ENCODE results near the gene S1PR3. TPM values are rescaled to one million over a fixed set of nuclear protein-coding genes. Genes with fewer than 3 reads are reported as not detected.

S1PR3 gene
- total RNA-seq, 1 donor from 2014 or later: 2.9 TPM

- Mint-ChIP-seq H3K9me3 (ENCODE audit: unreplicated experiment) (peaks cover under 1% of the 10 kb centered on the region), H3K4me1 (ENCODE audit: low read depth, unreplicated experiment) (no peaks in the 10 kb centered on the region), H3K4me3 (ENCODE audit: unreplicated experiment) (no peak overlapping the region), H3K36me3 (ENCODE audit: unreplicated experiment) (peaks cover 9% of the 10 kb centered on the region), H3K27ac (ENCODE audit: unreplicated experiment) (no peak overlapping the region), H3K27me3 (ENCODE audit: unreplicated experiment) (no peaks in the 10 kb centered on the region)
- TF ChIP-seq CTCF (IDR thresholded peaks at IDR 0.05; ENCODE audit: partially characterized antibody, unreplicated experiment): no peak
- no peak for DNase-seq
Measured at GRCh38 chr9:88975966-88976889, 15.0 kb upstream of the S1PR3 start.

GRCh38 chr9:88976890-88977257, 14.4 kb upstream of the S1PR3 start:
- no peaks in the 10 kb centered on the region for H3K4me1 Mint-ChIP-seq (ENCODE audit: low read depth, unreplicated experiment)
- H3K4me3 Mint-ChIP-seq (ENCODE audit: unreplicated experiment): no peak overlapping the region
- H3K27ac Mint-ChIP-seq (ENCODE audit: unreplicated experiment): no peak overlapping the region
- H3K36me3 Mint-ChIP-seq (ENCODE audit: unreplicated experiment): peaks cover 10% of the 10 kb centered on the region
- no peak for TF ChIP-seq CTCF (IDR thresholded peaks at IDR 0.05; ENCODE audit: partially characterized antibody, unreplicated experiment)
- no peak for DNase-seq
- H3K9me3 Mint-ChIP-seq (ENCODE audit: unreplicated experiment): no peaks in the 10 kb centered on the region
- H3K27me3 Mint-ChIP-seq (ENCODE audit: unreplicated experiment): no peaks in the 10 kb centered on the region

GRCh38 chr9:88978034-88978433, 13.2 kb upstream of the S1PR3 start:
- H3K4me3 Mint-ChIP-seq (ENCODE audit: unreplicated experiment): no peak overlapping the region
- H3K4me1 Mint-ChIP-seq (ENCODE audit: low read depth, unreplicated experiment): no peaks in the 10 kb centered on the region
- H3K9me3 Mint-ChIP-seq (ENCODE audit: unreplicated experiment): no peaks in the 10 kb centered on the region
- peaks cover 10% of the 10 kb centered on the region for H3K36me3 Mint-ChIP-seq (ENCODE audit: unreplicated experiment)
- H3K27ac Mint-ChIP-seq (ENCODE audit: unreplicated experiment): no peak overlapping the region
- H3K27me3 Mint-ChIP-seq (ENCODE audit: unreplicated experiment): no peaks in the 10 kb centered on the region
- TF ChIP-seq CTCF (IDR thresholded peaks at IDR 0.05; ENCODE audit: partially characterized antibody, unreplicated experiment): no peak
- no peak for DNase-seq

DNA sequence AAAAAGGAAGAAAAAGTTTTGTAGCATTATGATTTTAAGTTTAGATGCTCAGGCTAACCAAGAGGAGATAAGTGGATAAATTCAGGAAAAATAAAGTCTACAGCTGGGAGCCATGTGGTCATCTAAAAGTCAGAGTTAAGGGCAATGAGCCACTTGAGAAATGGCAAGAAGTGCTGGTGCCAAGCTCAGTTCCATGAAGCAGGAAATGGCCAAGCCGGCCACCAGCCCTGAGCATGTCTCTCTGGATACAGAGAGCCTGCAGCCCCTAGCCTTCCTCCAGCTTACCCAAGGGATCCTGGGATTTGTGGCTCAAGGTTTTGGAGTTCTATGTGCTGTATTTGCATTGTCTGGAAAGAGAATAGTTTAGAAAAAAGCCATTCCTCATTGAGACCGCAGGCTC, 12.2 kb upstream of the S1PR3 start:
- Mint-ChIP-seq H3K9me3 (ENCODE audit: unreplicated experiment) (no peaks in the 10 kb centered on the region), H3K27me3 (ENCODE audit: unreplicated experiment) (no peaks in the 10 kb centered on the region), H3K36me3 (ENCODE audit: unreplicated experiment) (peaks cover 10% of the 10 kb centered on the region), H3K4me1 (ENCODE audit: low read depth, unreplicated experiment) (no peaks in the 10 kb centered on the region), H3K27ac (ENCODE audit: unreplicated experiment) (no peak overlapping the region), H3K4me3 (ENCODE audit: unreplicated experiment) (no peak overlapping the region)
- DNase-seq: no peak
- TF ChIP-seq CTCF (IDR thresholded peaks at IDR 0.05; ENCODE audit: partially characterized antibody, unreplicated experiment): no peak

- no peak for TF ChIP-seq CTCF (IDR thresholded peaks at IDR 0.05; ENCODE audit: partially characterized antibody, unreplicated experiment)
- Mint-ChIP-seq H3K4me1 (ENCODE audit: low read depth, unreplicated experiment) (no peaks in the 10 kb centered on the region), H3K27ac (ENCODE audit: unreplicated experiment) (no peak overlapping the region), H3K36me3 (ENCODE audit: unreplicated experiment) (peaks cover 10% of the 10 kb centered on the region), H3K27me3 (ENCODE audit: unreplicated experiment) (no peaks in the 10 kb centered on the region), H3K4me3 (ENCODE audit: unreplicated experiment) (no peak overlapping the region), H3K9me3 (ENCODE audit: unreplicated experiment) (peaks cover 1% of the 10 kb centered on the region)
- DNase-seq: no peak
Measured at GRCh38 chr9:88979791-88980190, 11.5 kb upstream of the S1PR3 start.
